GM19099 (cell line): Measurements from ENCODE around the gene OR2W3.

Source experiments
- POLR2A ChIP-seq: IDR thresholded peaks from 3 replicates; pipeline ENCODE4 v1.6.1; 2011; ENCODE audit warnings: low read depth; ENCODE audit not compliant: insufficient read length; ENCODE audit errors: extremely low read depth

The OR2W3 gene

DNA sequence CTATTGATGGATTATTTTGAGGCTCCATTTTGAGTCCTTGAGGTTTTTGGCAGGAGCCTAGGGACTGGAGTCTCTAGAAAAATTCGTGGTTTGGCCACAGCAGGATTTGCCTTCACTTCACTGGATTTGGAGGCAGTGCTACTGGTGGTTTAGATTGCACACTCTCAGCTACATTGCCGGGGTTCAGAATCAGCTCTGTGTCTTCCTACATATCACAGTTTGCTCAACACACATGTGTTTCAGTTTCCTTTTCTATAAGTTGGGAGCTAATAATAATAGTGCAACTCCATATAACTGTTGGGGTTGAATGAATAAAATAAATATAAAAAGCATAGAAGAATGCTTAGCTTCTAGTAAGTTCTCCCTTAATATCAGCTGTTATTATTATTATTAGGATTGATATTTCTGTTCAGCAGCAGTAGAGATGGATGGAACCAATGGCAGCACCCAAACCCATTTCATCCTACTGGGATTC lies at the start of gene OR2W3:
Gene OR2W3 (plus strand): TSS at position 425 of the 475 bp plus-strand sequence. CDS start 0 bp downstream, at position 425.
- no peak for TF ChIP-seq POLR2A

DNA sequence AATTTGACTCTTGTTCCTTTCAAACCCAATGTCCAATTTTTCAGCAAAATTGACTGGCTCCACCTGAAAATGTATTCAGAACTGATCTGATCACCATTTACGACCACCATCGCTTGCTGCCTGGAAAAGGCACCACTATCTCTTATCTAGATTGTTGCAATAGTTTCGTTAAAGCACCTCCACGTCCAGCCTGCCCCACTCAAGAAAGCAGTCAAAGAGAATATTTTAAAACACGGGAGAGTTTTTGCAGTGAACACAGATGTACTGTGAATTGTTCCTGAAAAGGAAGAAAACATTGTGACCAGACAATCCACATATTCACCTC lies 49.7 kb upstream of the OR2W3 start:
- TF ChIP-seq POLR2A = no peak

GRCh38 chr1:247848346-247848745 lies 47.0 kb upstream of the OR2W3 start:
- no peak for TF ChIP-seq POLR2A

GRCh38 chr1:247849616-247850015 lies 45.8 kb upstream of the OR2W3 start:
- no peak for TF ChIP-seq POLR2A

GRCh38 chr1:247854899-247855545 lies 40.4 kb upstream of the OR2W3 start:
- TF ChIP-seq POLR2A = no peak

DNA sequence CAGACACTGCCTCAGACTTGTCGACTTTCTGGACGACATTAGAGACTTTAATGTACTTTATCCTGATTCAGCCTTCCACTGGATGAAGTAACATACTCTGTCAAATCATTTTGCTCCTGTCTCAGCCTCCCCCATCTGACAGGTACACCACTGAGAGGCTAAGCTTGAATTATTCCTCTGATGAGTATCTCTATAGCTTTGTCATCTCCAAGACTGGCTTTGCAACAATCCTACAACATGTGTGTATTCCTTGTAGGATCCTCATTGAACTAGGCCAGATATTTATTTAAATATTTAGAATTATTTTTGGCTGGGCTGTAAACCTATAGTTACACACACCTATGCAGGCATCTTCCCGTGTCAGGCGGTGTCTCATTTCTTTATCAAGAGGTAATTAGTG lies 39.5 kb upstream of the OR2W3 start:
- no peak for TF ChIP-seq POLR2A

- no peak for TF ChIP-seq POLR2A
Observed at GRCh38 chr1:247857069-247857984, 38.1 kb upstream of the OR2W3 start, which contains the start of gene TRIM58. Gene TRIM58, plus strand, starts transcription at chr1:247857187. Its CDS starts 60 bp downstream, at chr1:247857247.

DNA sequence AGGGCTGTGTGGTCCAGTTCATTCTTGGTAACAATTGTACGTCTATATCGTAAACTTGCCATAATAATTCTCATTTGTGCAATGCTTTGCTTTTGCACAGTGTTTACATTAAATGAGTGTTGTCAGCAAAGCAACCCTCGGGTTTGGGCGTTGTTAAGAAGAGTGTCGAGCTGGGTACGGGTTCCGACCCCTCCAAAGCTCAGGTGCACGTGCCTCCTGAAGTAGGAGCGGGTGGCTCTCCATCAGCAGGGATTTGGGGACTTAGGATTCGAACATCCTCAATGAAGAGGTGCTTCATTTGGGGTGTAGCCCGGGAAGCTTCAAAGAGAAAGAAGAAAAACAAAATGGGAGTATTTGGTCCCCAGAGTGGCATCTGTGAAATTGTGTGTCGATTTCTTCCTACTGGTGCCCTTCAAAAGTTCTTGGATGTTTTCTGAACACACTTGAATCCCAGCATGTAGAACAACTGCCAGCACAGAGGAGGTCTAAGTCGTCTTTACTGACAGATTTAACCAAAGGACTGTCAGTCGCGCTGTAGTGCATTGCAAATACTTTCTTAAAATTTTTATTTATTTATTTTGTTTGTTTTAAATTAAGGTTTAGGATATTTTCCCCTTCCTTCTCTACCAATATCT lies 37.3 kb upstream of the OR2W3 start:
- no peak for TF ChIP-seq POLR2A

DNA sequence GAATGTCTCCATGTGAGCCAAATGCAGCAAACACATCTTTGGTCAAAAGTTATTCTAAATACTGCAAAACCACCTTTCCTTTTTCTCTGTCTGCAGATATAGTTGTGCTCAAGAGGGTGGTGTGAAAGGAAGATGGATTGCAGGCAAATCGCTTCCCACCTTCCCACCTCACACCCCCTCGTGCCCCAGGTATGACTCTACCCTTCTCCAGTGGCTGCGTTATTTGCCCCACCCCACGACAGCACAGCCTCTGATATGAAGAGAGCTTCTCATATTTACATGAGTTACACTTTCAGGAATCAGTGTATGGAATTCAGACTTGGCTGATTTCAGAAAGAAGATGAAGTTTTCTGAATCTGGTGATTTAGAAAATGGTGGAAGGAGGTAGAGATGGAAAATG lies 32.6 kb upstream of the OR2W3 start:
- TF ChIP-seq POLR2A = no peak

GRCh38 chr1:247864644-247865043 lies 30.7 kb upstream of the OR2W3 start:
- no peak for TF ChIP-seq POLR2A

DNA sequence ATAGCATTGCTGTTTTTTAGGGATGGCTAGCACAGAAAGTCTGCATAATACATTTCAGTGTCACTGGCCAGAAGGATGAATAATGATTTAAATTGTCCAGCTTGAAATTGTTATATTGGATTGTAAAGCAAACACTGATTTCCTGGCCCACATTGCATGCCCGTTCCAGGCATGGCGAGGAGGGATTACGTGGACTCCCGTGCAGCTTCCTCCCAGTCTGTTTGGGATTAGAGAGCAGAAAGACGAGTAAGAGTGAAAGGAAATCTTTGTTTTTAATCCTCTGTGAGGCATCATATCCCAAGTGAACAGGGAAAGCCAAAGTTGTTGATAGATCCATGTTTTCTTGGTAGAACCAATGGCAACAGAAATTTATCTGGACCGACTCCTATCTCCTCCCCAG lies 30.0 kb upstream of the OR2W3 start:
- no peak for TF ChIP-seq POLR2A

GRCh38 chr1:247883346-247883745 lies 12.0 kb upstream of the OR2W3 start:
- no peak for TF ChIP-seq POLR2A

GRCh38 chr1:247884797-247885413 lies 10.5 kb upstream of the OR2W3 start:
- no peak for TF ChIP-seq POLR2A

DNA sequence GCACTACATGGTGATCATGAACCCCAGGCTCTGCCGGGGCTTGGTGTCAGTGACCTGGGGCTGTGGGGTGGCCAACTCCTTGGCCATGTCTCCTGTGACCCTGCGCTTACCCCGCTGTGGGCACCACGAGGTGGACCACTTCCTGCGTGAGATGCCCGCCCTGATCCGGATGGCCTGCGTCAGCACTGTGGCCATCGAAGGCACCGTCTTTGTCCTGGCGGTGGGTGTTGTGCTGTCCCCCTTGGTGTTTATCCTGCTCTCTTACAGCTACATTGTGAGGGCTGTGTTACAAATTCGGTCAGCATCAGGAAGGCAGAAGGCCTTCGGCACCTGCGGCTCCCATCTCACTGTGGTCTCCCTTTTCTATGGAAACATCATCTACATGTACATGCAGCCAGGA lies 589 bp downstream of the OR2W3 start:
- TF ChIP-seq POLR2A = no peak

DNA sequence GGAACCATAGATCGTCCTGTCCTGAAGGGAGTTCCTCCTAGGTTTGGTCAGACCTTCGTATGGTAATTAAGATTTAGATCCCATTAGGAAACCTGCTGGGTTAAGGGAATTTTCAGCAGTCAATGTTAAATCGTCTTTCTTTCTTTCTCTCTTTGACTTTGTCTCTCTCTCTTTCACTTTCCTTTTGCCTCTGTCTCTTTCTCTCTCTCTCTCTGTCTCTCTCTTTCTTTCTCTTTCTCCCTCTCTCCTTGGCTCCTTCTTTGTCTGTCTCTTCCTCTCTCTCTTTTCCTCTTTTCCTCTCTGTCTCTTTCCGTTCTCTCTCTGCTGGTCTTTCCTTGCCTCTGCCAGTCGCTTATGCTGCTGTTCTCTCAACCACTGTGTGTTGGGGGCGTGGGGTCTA lies 8.7 kb downstream of the OR2W3 start:
- TF ChIP-seq POLR2A = no peak

GRCh38 chr1:247905181-247905580 lies 9.8 kb downstream of the OR2W3 start:
- TF ChIP-seq POLR2A = no peak

GRCh38 chr1:247905910-247906503 lies 10.6 kb downstream of the OR2W3 start:
- TF ChIP-seq POLR2A = no peak
